ENCODE measurements around the gene AXIN1.

Gene AXIN1

GRCh38 chr16:318628-319027 lies 33.9 kb downstream of the AXIN1 start:
- no peaks in the 10 kb centered on the region for H3K9me2 ChIP-seq (replicated peaks; ENCODE audit: insufficient read depth, low read length)
- H3K4me3 ChIP-seq (ENCODE audit: low read length): no peak overlapping the region
- DNase-seq: no peak
- H3K4me1 ChIP-seq (ENCODE audit: low read length): no peaks in the 10 kb centered on the region
- H2AFZ ChIP-seq (ENCODE audit: low read length): no peak overlapping the region
- H3K9ac ChIP-seq (ENCODE audit: low read length): no peak overlapping the region
- no peaks in the 10 kb centered on the region for H3K27me3 ChIP-seq (replicated peaks; ENCODE audit: insufficient read depth, low read length)
- H4K20me1 ChIP-seq (ENCODE audit: insufficient read depth, low read length): 0 out of 2 replicates have a peak, but pooled peaks cover 3% of the 10 kb centered on the region
- TF ChIP-seq EZH2 (optimal IDR thresholded peaks at IDR 0.05; ENCODE audit: low read depth, low read length): no peak
- TF ChIP-seq CTCF (IDR thresholded peaks at IDR 0.05; ENCODE audit: low read length): no peak
- TF ChIP-seq EZH2phosphoT487 (IDR thresholded peaks at IDR 0.05; ENCODE audit: low read length): no peak
- peaks cover 74% of the 10 kb centered on the region for H3K79me2 ChIP-seq (ENCODE audit: low read length)
- H3K4me2 ChIP-seq (ENCODE audit: low read depth, low read length): no peak overlapping the region
- H3K36me3 ChIP-seq (replicated peaks; ENCODE audit: insufficient read depth, low read length): no peaks in the 10 kb centered on the region
- H3K27ac ChIP-seq (ENCODE audit: low read length): no peak overlapping the region
- H3K9me3 ChIP-seq (replicated peaks; ENCODE audit: insufficient read depth, low read length): no peaks in the 10 kb centered on the region
- no peaks in the 10 kb centered on the region for H3F3A ChIP-seq (ENCODE audit: insufficient read depth, low read length)

GRCh38 chr16:317583-317982 lies 34.9 kb downstream of the AXIN1 start:
- H3K9ac ChIP-seq (ENCODE audit: low read length): no peak overlapping the region
- H3K4me3 ChIP-seq (ENCODE audit: low read length): no peak overlapping the region
- H3K9me3 ChIP-seq (replicated peaks; ENCODE audit: insufficient read depth, low read length): no peaks in the 10 kb centered on the region
- H4K20me1 ChIP-seq (ENCODE audit: insufficient read depth, low read length): 0 out of 2 replicates have a peak, but pooled peaks cover 3% of the 10 kb centered on the region
- no peak overlapping the region for H3K27ac ChIP-seq (ENCODE audit: low read length)
- no peak for DNase-seq
- no peaks in the 10 kb centered on the region for H3F3A ChIP-seq (ENCODE audit: insufficient read depth, low read length)
- no peaks in the 10 kb centered on the region for H3K27me3 ChIP-seq (replicated peaks; ENCODE audit: insufficient read depth, low read length)
- no peaks in the 10 kb centered on the region for H3K4me1 ChIP-seq (ENCODE audit: low read length)
- H3K4me2 ChIP-seq (ENCODE audit: low read depth, low read length): no peak overlapping the region
- peaks cover 75% of the 10 kb centered on the region for H3K79me2 ChIP-seq (ENCODE audit: low read length)
- H3K36me3 ChIP-seq (replicated peaks; ENCODE audit: insufficient read depth, low read length): no peaks in the 10 kb centered on the region
- H2AFZ ChIP-seq (ENCODE audit: low read length): no peak overlapping the region
- no peaks in the 10 kb centered on the region for H3K9me2 ChIP-seq (replicated peaks; ENCODE audit: insufficient read depth, low read length)
- no peak for TF ChIP-seq EZH2 (optimal IDR thresholded peaks at IDR 0.05; ENCODE audit: low read depth, low read length)
- no peak for TF ChIP-seq EZH2phosphoT487 (IDR thresholded peaks at IDR 0.05; ENCODE audit: low read length)
- no peak for TF ChIP-seq CTCF (IDR thresholded peaks at IDR 0.05; ENCODE audit: low read length)

GRCh38 chr16:316741-317464 lies 35.6 kb downstream of the AXIN1 start:
- Histone ChIP-seq H3K36me3 (replicated peaks; ENCODE audit: insufficient read depth, low read length) (no peaks in the 10 kb centered on the region), H3F3A (ENCODE audit: insufficient read depth, low read length) (no peaks in the 10 kb centered on the region), H2AFZ (ENCODE audit: low read length) (no peak overlapping the region), H3K4me1 (ENCODE audit: low read length) (no peaks in the 10 kb centered on the region), H4K20me1 (ENCODE audit: insufficient read depth, low read length) (0 out of 2 replicates have a peak, but pooled peaks cover 3% of the 10 kb centered on the region), H3K9me2 (replicated peaks; ENCODE audit: insufficient read depth, low read length) (no peaks in the 10 kb centered on the region), H3K9me3 (replicated peaks; ENCODE audit: insufficient read depth, low read length) (no peaks in the 10 kb centered on the region), H3K4me3 (ENCODE audit: low read length) (no peak overlapping the region), H3K27me3 (replicated peaks; ENCODE audit: insufficient read depth, low read length) (no peaks in the 10 kb centered on the region), H3K4me2 (ENCODE audit: low read depth, low read length) (no peak overlapping the region), H3K79me2 (ENCODE audit: low read length) (peaks cover 72% of the 10 kb centered on the region), H3K27ac (ENCODE audit: low read length) (no peak overlapping the region), H3K9ac (ENCODE audit: low read length) (no peak overlapping the region)
- TF ChIP-seq EZH2 (optimal IDR thresholded peaks at IDR 0.05; ENCODE audit: low read depth, low read length) (no peak), CTCF (IDR thresholded peaks at IDR 0.05; ENCODE audit: low read length) (no peak), EZH2phosphoT487 (IDR thresholded peaks at IDR 0.05; ENCODE audit: low read length) (no peak)
- no peak for DNase-seq
